H9 (cell line): ENCODE data around the gene GPR146. TPM values are rescaled to one million over a fixed set of nuclear protein-coding genes. Genes with fewer than 3 reads are reported as not detected.

Experiments used
- DNase-seq: peaks from one replicate; pipeline ENCODE4 v3.0.0-alpha.2; 2017
- H2AFZ ChIP-seq: one replicate; pipeline ENCODE4 v1.6.1; 2013; ENCODE audit warnings: mild to moderate bottlenecking, low read length, control low read depth, moderate library complexity
- H2AK5ac ChIP-seq: 2 replicates; pipeline ENCODE4 v1.6.1; 2013; ENCODE audit warnings: low read length, control low read depth, mixed read lengths; ENCODE audit not compliant: insufficient read length
- H2BK120ac ChIP-seq: one replicate; pipeline ENCODE4 v1.6.1; 2013; ENCODE audit warnings: low read depth, mild to moderate bottlenecking, low read length, control low read depth, inconsistent platforms; ENCODE audit not compliant: poor library complexity, severe bottlenecking
- H2BK12ac ChIP-seq: 2 replicates; pipeline ENCODE4 v1.6.1; 2013; ENCODE audit warnings: low read length, control low read depth, mixed read lengths, low read depth; ENCODE audit not compliant: insufficient read length
- H2BK15ac ChIP-seq: 2 replicates; pipeline ENCODE4 v1.6.1; 2013; ENCODE audit warnings: low read depth, low read length, control low read depth
- H2BK20ac ChIP-seq: one replicate; pipeline ENCODE4 v1.6.1; 2013; ENCODE audit warnings: low read depth, mild to moderate bottlenecking, low read length, control low read depth, inconsistent platforms; ENCODE audit not compliant: poor library complexity, severe bottlenecking
- H2BK5ac ChIP-seq: 2 replicates; pipeline ENCODE4 v1.6.1; 2013; ENCODE audit warnings: low read length, control low read depth, mixed read lengths; ENCODE audit not compliant: insufficient read length
- H3K14ac ChIP-seq: 2 replicates; pipeline ENCODE4 v1.6.1; 2013; ENCODE audit warnings: low read length, control low read depth; ENCODE audit not compliant: insufficient read depth
- H3K18ac ChIP-seq: 2 replicates; pipeline ENCODE4 v1.6.1; 2013; ENCODE audit warnings: low read depth, mild to moderate bottlenecking, mixed read lengths, low read length, control low read depth; ENCODE audit not compliant: insufficient read length
- H3K23ac ChIP-seq: 2 replicates; pipeline ENCODE4 v1.6.1; 2013; ENCODE audit warnings: low read length, control low read depth, mixed read lengths, low read depth; ENCODE audit not compliant: insufficient read length
- H3K23me2 ChIP-seq: 2 replicates; pipeline ENCODE4 v1.6.1; 2013; ENCODE audit warnings: low read depth, mild to moderate bottlenecking, mixed read lengths, low read length, control low read depth; ENCODE audit not compliant: insufficient read length, poor library complexity, severe bottlenecking
- H3K27ac ChIP-seq: 2 replicates; pipeline ENCODE4 v1.5.1; 2013; ENCODE audit warnings: low read length, control low read depth, mixed read lengths, low read depth; ENCODE audit not compliant: insufficient read length
- H3K27me3 ChIP-seq: 2 replicates; pipeline ENCODE4 v1.6.1; 2013; ENCODE audit warnings: low read length, control low read depth, inconsistent platforms; ENCODE audit not compliant: insufficient read depth
- H3K4ac ChIP-seq: 2 replicates; pipeline ENCODE4 v1.6.1; 2013; ENCODE audit warnings: low read depth, mild to moderate bottlenecking, control low read depth, inconsistent platforms, low read length, moderate library complexity
- H3K4me1 ChIP-seq: 2 replicates; pipeline ENCODE4 v1.6.1; 2013; ENCODE audit warnings: low read length, control low read depth, inconsistent platforms; ENCODE audit not compliant: insufficient read depth
- H3K4me2 ChIP-seq: 2 replicates; pipeline ENCODE4 v1.6.1; 2013; ENCODE audit warnings: low read length, control low read depth, mixed read lengths; ENCODE audit not compliant: insufficient read length, insufficient read depth
- H3K56ac ChIP-seq: 2 replicates; pipeline ENCODE4 v1.6.1; 2013; ENCODE audit warnings: low read depth, mild to moderate bottlenecking, mixed read lengths, low read length, control low read depth; ENCODE audit not compliant: insufficient read length
- H3K79me1 ChIP-seq: 2 replicates; pipeline ENCODE4 v1.6.1; 2013; ENCODE audit warnings: low read depth, mild to moderate bottlenecking, moderate library complexity, low read length, control low read depth, inconsistent platforms; ENCODE audit not compliant: insufficient read depth, poor library complexity, severe bottlenecking
- H3K79me2 ChIP-seq: 2 replicates; pipeline ENCODE4 v1.6.1; 2013; ENCODE audit warnings: low read length, control low read depth, inconsistent platforms; ENCODE audit not compliant: insufficient read depth
- H3K9ac ChIP-seq: 2 replicates; pipeline ENCODE4 v1.6.1; 2013; ENCODE audit warnings: low read length, control low read depth, mixed read lengths; ENCODE audit not compliant: insufficient read length; ENCODE audit errors: extremely low read depth
- H3K9me3 ChIP-seq: one replicate; pipeline ENCODE4 v1.6.1; 2013; ENCODE audit warnings: low read depth, low read length, inconsistent platforms; ENCODE audit not compliant: control insufficient read depth
- H3T11ph ChIP-seq: one replicate; pipeline ENCODE4 v1.6.1; 2013; ENCODE audit warnings: mild to moderate bottlenecking, low read length, control low read depth, inconsistent platforms
- H4K20me1 ChIP-seq: one replicate; pipeline ENCODE4 v1.6.1; 2013; ENCODE audit not compliant: control insufficient read depth, insufficient read length, insufficient read depth
- H4K5ac ChIP-seq: 2 replicates; pipeline ENCODE4 v1.6.1; 2013; ENCODE audit warnings: low read depth, mild to moderate bottlenecking, mixed read lengths, low read length, control low read depth; ENCODE audit not compliant: insufficient read length
- H4K8ac ChIP-seq: replicated peaks from 2 replicates; pipeline ENCODE4 v1.6.1; 2013; ENCODE audit warnings: low read length, control low read depth, mixed read lengths, low read depth; ENCODE audit not compliant: insufficient read length
- H4K91ac ChIP-seq: 2 replicates; pipeline ENCODE4 v1.6.1; 2013; ENCODE audit warnings: low read depth, mild to moderate bottlenecking, moderate library complexity, mixed read lengths, low read length, control low read depth; ENCODE audit not compliant: insufficient read length
- H3K27ac Mint-ChIP-seq, 3 experiments: 2 replicates in 2 of 3; 3 replicates in 1 of 3; pipeline ENCODE4 v1.8.0; 2020 to 2021; ENCODE audit warnings: mixed read lengths in 3 of 3, mild to moderate bottlenecking in 1 of 3, moderate library complexity in 1 of 3
- H3K27me3 Mint-ChIP-seq: 2 replicates; pipeline ENCODE4 v1.8.0; 2021; ENCODE audit warnings: low read depth, mild to moderate bottlenecking, moderate library complexity, mixed read lengths
- H3K36me3 Mint-ChIP-seq, 3 experiments: 2 replicates in 2 of 3; 3 replicates in 1 of 3; pipeline ENCODE4 v1.8.0; 2020 to 2021; ENCODE audit warnings: low read depth in 3 of 3, mixed read lengths in 3 of 3; ENCODE audit not compliant: insufficient read depth in 1 of 3
- H3K4me1 Mint-ChIP-seq, 2 experiments: 2 replicates each; pipeline ENCODE4 v1.8.0; 2020; ENCODE audit warnings: mixed read lengths in 2 of 2
- H3K4me3 Mint-ChIP-seq, 2 experiments: 2 replicates in 1 of 2; 3 replicates in 1 of 2; pipeline ENCODE4 v1.8.0; 2020 to 2021; ENCODE audit warnings: mild to moderate bottlenecking in 2 of 2, mixed read lengths in 2 of 2, moderate library complexity in 1 of 2
- H3K9me3 Mint-ChIP-seq, 2 experiments: 2 replicates in 1 of 2; 3 replicates in 1 of 2; pipeline ENCODE4 v1.8.0; 2020; ENCODE audit warnings: mild to moderate bottlenecking in 2 of 2, mixed read lengths in 2 of 2, moderate library complexity in 1 of 2
- CTCF ChIP-seq: fragments of 200-600 bp; sonication (generic); conservative IDR thresholded peaks from 3 replicates; pipeline ENCODE4 v1.8.0; 2021; ENCODE audit warnings: antibody characterized with exemption, mild to moderate bottlenecking
- WGBS: extraction: QIAGEN DNeasy Blood & Tissue Kit; methylation state at CpG from one replicate; pipeline ENCODE4 v1.1.7; 2013; ENCODE audit warnings: missing lambda C conversion rate, low lambda C conversion rate, mixed read lengths; ENCODE audit not compliant: insufficient read length; ENCODE audit errors: extremely low coverage; 5-methylcytosine and 5-hydroxymethylcytosine counted together
- total RNA-seq: library from RNA; stranded (reverse); gene quantifications from 2 replicates; pipeline ENCODE4 v1.2.1, GENCODE V29; 2021

GPR146 gene
- total RNA-seq, 1 experiment from 2014 or later, result 1.4 TPM

- H3T11ph ChIP-seq, result no peak overlapping the region
- H3K4me2 ChIP-seq, result no peak overlapping the region
- no peaks in the 10 kb centered on the region for H3K27me3 Mint-ChIP-seq
- H3K14ac ChIP-seq, result no peak overlapping the region
- no peak overlapping the region for H2AK5ac ChIP-seq
- no peaks in the 10 kb centered on the region for H3K27me3 ChIP-seq
- TF ChIP-seq CTCF, result no peak
- no CpG with 5 or more reads among the region's 8 CpGs for WGBS
- H4K8ac ChIP-seq, result no peak overlapping the region
- peaks cover 33 to 67% of the 10 kb centered on the region in 2 experiments for H3K4me1 Mint-ChIP-seq
- peaks cover 10% of the 10 kb centered on the region; the same call in 1 of the 2 replicates for H3K4me1 ChIP-seq
- H3K27ac ChIP-seq, result no peak overlapping the region
- H2BK15ac ChIP-seq, result no peak overlapping the region; the same call in 1 of the 2 replicates
- H2AFZ ChIP-seq, result no peak overlapping the region
- no peak overlapping the region for H3K18ac ChIP-seq
- peaks cover 1% of the 10 kb centered on the region for H3K23me2 ChIP-seq
- no peak overlapping the region for H2BK12ac ChIP-seq
- DNase-seq, result no peak
- no peak overlapping the region for H2BK20ac ChIP-seq
- H3K27ac Mint-ChIP-seq, result peak overlapping the region in 2 of 3 experiments; percentile 73 to 88; a peak in 2 of 7 replicates
- H3K79me1 ChIP-seq, result no peaks in the 10 kb centered on the region
- H4K20me1 ChIP-seq, result no peaks in the 10 kb centered on the region
- H4K5ac ChIP-seq, result no peak overlapping the region
- H3K23ac ChIP-seq, result no peak overlapping the region
- H4K91ac ChIP-seq, result no peak overlapping the region
- H3K56ac ChIP-seq, result no peak overlapping the region
- H3K79me2 ChIP-seq, result no peaks in the 10 kb centered on the region
- no peak overlapping the region for H2BK120ac ChIP-seq
- H3K9ac ChIP-seq, result no peak overlapping the region
- H3K4me3 Mint-ChIP-seq, result no peak overlapping the region
- no peaks in the 10 kb centered on the region; a peak in 1 of 5 replicates for H3K9me3 Mint-ChIP-seq
- no peak overlapping the region for H2BK5ac ChIP-seq
- no peaks in the 10 kb centered on the region for H3K9me3 ChIP-seq
- H3K4ac ChIP-seq, result no peak overlapping the region
- no peaks in the 10 kb centered on the region for H3K36me3 Mint-ChIP-seq
Measured at GRCh38 chr7:1049801-1050200, 5.5 kb downstream of the GPR146 start.
